ENCODE measurements around the gene MEGF10.
"Not testable (repeated sequence)": the region's sequence is repeated elsewhere in the genome, so short reads cannot be mapped to it uniquely, and the experiment has no call there.

MEGF10 gene

DNA sequence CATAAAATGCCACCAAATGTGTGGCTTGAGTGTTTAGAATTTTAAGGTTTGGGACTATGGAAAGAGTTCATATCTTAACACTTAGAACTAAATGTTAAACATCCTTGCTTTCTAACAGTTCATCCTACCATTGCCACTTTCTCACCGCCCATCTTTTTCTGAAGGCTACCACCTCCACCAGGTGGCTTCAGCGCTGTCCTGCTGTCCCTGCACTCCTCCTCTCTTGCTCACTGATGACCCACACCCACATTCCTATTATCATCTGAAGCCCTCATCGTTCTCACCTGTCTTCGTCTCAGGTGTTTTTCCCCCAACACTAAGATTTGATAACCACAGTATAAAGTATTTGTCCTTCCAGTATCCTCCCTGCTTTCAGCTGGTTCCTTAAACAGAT, 7.4 kb downstream of the MEGF10 start:
- DNase-seq (ENCODE audit: low spot score), result no peak

GRCh38 chr5:127298656-127299055, 8.1 kb downstream of the MEGF10 start:
- DNase-seq (ENCODE audit: low spot score), result no peak

DNA sequence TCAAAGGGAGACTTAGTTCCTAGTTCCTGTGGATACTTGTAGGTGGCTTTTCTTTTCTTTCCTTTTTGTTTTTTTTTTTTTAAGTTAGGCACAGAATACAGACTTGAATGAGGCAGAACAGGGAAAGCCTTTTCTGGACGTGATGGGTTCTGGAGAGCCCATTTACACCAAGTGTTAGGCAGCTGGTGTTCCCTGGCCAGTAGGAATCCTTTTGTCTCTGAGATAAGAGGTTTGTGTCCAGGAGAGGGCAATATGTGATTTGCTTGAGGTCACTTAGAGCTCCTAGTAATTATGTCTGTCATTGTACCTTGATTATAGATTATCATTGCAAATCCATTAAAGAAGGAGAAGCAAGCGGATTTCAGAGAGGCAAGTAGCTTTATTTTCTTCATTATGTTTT, 9.1 kb downstream of the MEGF10 start:
- DNase-seq (ENCODE audit: low spot score), result no peak

DNA sequence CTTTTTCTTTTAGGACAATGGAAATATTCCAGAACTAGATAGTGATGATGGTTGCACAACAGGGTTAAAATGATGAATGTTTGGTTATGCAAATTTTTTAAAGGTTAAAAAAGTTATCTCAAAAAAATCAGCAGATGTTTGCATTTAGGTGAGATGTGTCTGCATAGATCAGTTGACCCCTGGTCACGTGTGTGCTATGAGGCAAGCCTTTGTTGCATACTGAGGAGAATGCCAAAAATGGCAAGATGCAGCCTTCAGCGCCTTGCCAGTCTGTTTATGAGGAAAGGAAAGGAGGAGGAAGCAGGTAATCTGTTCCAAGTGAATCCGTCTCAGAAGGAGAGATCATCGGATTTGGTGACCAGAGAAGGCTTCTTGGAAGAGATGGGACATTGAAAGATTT, 11.9 kb downstream of the MEGF10 start:
- no peak for DNase-seq (ENCODE audit: low spot score)

DNA sequence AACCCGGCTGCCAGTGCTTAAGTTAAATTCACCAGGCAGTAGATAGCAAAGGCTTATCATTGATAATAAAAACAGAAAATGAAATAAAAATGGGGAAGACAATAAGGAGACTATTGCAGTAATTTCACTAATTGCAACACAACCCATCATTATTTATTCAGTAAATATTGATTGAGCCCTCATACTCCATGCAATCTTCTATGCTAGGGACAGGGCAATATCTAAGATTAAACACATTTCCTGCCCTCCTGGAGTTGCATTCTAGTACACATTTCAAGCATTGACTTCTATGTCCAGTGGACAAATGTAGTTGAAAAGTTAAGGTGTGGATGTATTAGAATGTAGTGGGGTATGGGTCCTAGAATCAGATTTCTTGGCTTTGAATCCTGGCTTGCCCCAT, 12.8 kb downstream of the MEGF10 start:
- no peak for DNase-seq (ENCODE audit: low spot score)

GRCh38 chr5:127305493-127305892, 14.9 kb downstream of the MEGF10 start:
- DNase-seq (ENCODE audit: low spot score), result no peak

DNA sequence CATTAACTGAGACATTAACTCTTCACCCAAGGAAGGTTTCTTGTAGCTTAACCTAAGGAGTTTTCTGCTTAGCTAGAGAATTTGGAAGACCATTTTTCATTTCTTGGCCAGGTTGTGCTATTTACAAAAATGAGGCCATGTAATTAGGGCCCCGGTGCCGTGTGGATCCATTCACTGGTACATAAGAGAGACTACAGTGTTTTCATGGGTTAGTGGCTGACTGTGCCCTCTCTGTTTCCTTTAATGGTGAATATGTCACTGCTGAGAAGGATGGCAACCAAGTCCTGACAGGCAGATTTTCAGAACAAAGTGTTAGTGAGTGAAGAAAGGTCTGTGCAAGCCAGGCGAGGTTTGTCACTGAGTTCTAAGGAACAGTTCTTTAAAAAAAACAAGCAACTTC, 15.4 kb downstream of the MEGF10 start:
- DNase-seq (ENCODE audit: low spot score), result no peak

DNA sequence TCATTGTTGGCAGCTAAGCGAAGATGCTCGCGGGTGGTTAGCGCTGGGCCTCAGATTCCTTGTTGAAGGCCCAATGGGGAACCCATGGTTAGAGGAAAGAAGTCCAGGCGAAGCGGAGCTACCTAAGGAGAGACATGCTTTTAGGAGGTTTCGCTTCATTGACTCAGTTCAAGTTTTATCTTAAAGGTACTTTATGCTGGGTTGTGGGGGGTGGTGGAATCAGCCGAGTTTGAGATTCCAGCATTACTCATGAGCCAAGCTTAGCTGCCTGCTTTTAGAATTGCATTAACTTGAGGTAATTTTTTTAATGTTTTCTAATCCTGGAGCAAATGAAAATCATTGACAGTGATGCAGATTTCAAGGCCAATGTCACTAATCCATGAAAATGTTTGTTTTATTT, 16.1 kb downstream of the MEGF10 start:
- no peak for DNase-seq (ENCODE audit: low spot score)

- DNase-seq (ENCODE audit: low spot score), result no peak
Observed at GRCh38 chr5:127307868-127308267, 17.3 kb downstream of the MEGF10 start.

GRCh38 chr5:127308325-127308724, 17.7 kb downstream of the MEGF10 start:
- DNase-seq (ENCODE audit: low spot score), result not testable (repeated sequence)

DNA sequence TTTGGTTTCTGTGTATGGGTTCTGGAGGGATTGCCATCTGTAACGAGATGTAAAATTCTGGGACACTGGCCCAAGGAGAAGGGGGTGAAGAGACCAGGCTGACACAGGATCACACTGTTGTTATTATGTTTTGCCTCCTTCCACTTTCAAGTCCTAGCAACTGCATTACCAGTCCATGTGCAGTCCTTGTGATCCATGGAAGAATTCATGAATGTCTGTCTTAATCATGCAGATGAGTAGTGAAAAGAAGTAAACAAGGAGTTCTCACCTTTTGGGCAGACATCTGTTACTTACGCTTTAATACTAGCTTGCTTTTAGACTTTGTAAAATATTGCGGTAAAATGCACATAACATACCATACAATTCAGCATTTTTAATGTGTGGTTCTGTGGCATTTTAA, 18.3 kb downstream of the MEGF10 start:
- no peak for DNase-seq (ENCODE audit: low spot score)

- no peak for DNase-seq (ENCODE audit: low spot score)
Observed at GRCh38 chr5:127311349-127311748, 20.8 kb downstream of the MEGF10 start.

GRCh38 chr5:127311781-127312525, 21.4 kb downstream of the MEGF10 start:
- no peak for DNase-seq (ENCODE audit: low spot score)

DNA sequence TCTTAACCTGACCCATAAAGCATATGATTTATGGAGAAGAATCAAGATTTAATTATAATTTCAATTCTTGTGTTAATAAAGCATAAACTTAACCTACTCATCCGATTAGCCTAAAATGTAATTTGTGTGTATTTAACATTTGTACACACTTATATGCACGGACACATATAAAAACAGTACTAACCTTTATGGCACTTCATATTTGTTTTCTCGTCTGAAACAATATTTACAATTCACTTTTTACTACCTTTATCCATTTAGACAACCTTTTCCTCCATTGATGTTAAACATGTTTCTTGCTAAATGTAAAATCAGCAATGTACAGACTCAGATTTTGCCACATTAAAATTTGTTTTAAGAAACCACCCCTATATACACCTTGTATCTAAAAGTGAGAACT, 22.8 kb downstream of the MEGF10 start:
- no peak for DNase-seq (ENCODE audit: low spot score)

DNA sequence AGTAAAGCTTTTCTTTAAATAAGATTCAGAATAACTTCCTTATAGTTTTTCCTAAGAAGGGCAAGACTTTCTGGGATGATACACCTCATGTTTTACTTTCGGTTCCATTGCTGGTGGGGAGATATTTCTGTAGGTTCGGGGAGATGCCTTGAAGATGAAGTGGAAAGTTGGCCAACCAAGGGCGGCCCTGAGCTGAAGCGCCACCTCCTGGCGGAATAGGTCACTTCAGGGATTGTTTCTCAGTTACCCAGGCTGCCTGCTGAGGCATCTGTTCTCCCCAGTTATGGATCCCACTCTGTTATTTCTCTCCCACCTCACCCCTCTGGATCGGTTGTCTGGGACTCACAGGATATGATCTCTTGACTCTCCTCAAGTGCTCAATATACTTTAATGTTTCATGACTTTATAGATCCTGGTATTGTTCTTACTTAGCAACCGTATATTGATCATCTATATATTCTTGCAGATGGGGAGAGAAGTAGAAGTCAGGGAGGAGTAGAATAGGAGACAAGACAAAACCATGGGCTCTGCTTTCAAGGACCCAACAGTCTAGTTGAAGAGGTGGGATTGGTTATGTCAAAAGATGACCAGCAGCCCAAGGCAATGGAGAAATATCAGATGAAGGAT, 23.4 kb downstream of the MEGF10 start:
- DNase-seq (ENCODE audit: low spot score), result peak; percentile 53

DNA sequence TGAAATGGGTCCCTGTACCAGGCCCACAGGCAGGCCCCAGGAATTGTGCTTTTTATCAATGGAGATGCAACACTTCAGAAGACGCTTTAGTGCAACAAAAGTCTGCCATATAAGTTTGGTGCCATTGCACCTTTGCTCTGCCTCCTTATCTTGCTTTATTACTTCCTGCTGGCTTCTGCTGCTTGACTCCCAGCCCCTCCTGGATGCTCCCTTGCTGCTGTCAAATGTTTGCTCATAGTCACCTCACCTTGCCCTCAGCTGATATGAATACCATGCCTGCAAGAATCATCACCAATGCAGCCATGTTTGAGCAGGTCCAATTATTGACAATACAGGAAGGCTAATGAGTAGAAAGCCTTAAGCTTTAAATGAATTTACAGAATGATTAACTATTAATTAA, 25.4 kb downstream of the MEGF10 start:
- no peak for DNase-seq (ENCODE audit: low spot score)

- DNase-seq (ENCODE audit: low spot score), result not testable (repeated sequence)
Observed at GRCh38 chr5:127317385-127317784, 26.8 kb downstream of the MEGF10 start.

- DNase-seq (ENCODE audit: low spot score), result peak; percentile 25
Observed at GRCh38 chr5:127320032-127320965, 29.7 kb downstream of the MEGF10 start.

GRCh38 chr5:127321465-127321864, 30.9 kb downstream of the MEGF10 start:
- DNase-seq (ENCODE audit: low spot score), result no peak

DNA sequence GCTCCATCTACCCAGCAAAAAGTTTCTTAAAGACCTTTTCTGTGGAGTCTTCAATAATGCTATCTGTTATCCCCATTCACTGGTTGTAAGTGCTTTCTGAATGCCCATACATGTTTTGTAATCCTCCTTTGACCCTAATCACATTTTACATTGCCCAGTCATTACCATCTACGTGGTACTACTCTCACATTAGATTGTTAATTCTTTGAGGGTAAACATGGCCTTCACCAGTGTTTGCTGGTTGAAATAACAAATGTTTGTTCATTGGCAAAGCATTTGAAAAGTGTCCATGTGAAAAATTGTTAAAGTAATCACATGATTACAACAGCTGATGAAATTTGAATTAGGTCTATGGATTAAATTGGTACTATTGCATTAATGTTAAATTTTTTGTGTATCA, 31.8 kb downstream of the MEGF10 start:
- DNase-seq (ENCODE audit: low spot score), result no peak

- DNase-seq (ENCODE audit: low spot score), result no peak
Observed at GRCh38 chr5:127324756-127325155, 34.2 kb downstream of the MEGF10 start.

DNA sequence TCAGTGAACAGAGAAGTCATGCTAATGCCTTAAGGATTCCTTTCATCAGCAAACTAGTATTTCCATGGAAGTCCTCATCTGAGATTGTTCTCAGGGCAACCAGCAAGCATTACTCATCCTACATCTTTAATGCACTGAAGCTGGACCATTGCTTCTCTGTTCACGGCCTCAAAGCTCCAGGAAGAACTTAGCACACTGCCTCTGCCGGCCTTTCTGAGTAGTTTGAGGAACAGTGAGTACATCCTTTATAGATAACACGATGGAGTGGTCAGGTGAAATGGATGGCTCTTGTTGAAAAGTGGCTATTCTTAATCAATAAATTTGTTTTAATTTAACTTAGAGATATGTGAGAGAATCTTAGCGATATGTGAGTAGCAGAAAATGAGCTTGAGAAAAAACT, 35.8 kb downstream of the MEGF10 start:
- no peak for DNase-seq (ENCODE audit: low spot score)
